Fibroblast of lung (primary cell): ENCODE measurements around the gene WDR26.

Source experiments
- CTCF ChIP-seq, 2 donors: IDR thresholded peaks in 1 of 2; conservative IDR thresholded peaks in 1 of 2; 1 replicate in 1 of 2; 2 replicates in 1 of 2; pipeline ENCODE4 v1.5.1; 2011 to 2012; ENCODE audit warnings: low read length in 2 of 2, control low read depth in 1 of 2, inconsistent platforms in 1 of 2, low read depth in 1 of 2, mild to moderate bottlenecking in 1 of 2
- EZH2 ChIP-seq: IDR thresholded peaks from 2 replicates; pipeline ENCODE4 v1.5.1; 2012; ENCODE audit warnings: low read length, control low read depth, mild to moderate bottlenecking; ENCODE audit errors: missing control alignments

- TF ChIP-seq CTCF (conservative IDR thresholded peaks at IDR 0.05 in 1 of 2, IDR thresholded peaks at IDR 0.05 in 1 of 2; ENCODE audit: low read depth in 1 of 2, low read length in 2 of 2) = no peak
- TF ChIP-seq EZH2 = no peak
Observed at GRCh38 chr1:224432672-224433040, 1.9 kb downstream of the WDR26 start.
